IPS DF 6.9 (cell line): ENCODE results near the gene HBEGF.

Experiments used
- DNase-seq: peaks from one replicate; pipeline ENCODE4 v3.0.0-alpha.2; 2013; ENCODE audit warnings: low read depth, low spot score
- H3K27ac ChIP-seq: one replicate; pipeline ENCODE4 v1.5.1; 2013; ENCODE audit warnings: low read length, control low read depth
- H3K27me3 ChIP-seq: 2 replicates; pipeline ENCODE4 v1.6.1; 2013; ENCODE audit warnings: mild to moderate bottlenecking, low read length; ENCODE audit not compliant: control insufficient read depth, insufficient read depth
- H3K36me3 ChIP-seq: 2 replicates; pipeline ENCODE4 v1.6.1; 2013; ENCODE audit warnings: low read length; ENCODE audit not compliant: control insufficient read depth, insufficient read depth
- H3K4me1 ChIP-seq: 2 replicates; pipeline ENCODE4 v1.6.1; 2013; ENCODE audit warnings: low read length; ENCODE audit not compliant: control insufficient read depth, insufficient read depth
- H3K4me3 ChIP-seq: 2 replicates; pipeline ENCODE4 v1.5.1; 2013; ENCODE audit warnings: mild to moderate bottlenecking, low read length
- H3K9me3 ChIP-seq: 2 replicates; pipeline ENCODE4 v1.6.1; 2013; ENCODE audit warnings: low read length, inconsistent platforms; ENCODE audit not compliant: control insufficient read depth, insufficient read depth
- WGBS: extraction: QIAGEN DNeasy Blood & Tissue Kit; methylation state at CpG from one replicate; pipeline ENCODE4 v1.1.7; 2013; ENCODE audit warnings: mixed read lengths, missing lambda C conversion rate; ENCODE audit not compliant: insufficient read length, insufficient coverage; 5-methylcytosine and 5-hydroxymethylcytosine counted together

Gene HBEGF

GRCh38 chr5:140293849-140294100, 52.6 kb downstream of the HBEGF start:
- no peak for DNase-seq
- no peaks in the 10 kb centered on the region for H3K9me3 ChIP-seq
- H3K4me3 ChIP-seq = no peak overlapping the region
- H3K36me3 ChIP-seq = 0 out of 2 replicates have a peak, but pooled peaks cover 1% of the 10 kb centered on the region
- no peaks in the 10 kb centered on the region for H3K4me1 ChIP-seq
- no peak overlapping the region for H3K27ac ChIP-seq
- WGBS = no CpG with 5 or more reads among the region's 1 CpG
- H3K27me3 ChIP-seq = no peaks in the 10 kb centered on the region

GRCh38 chr5:140293091-140293848, 53.1 kb downstream of the HBEGF start:
- Histone ChIP-seq H3K27ac (no peak overlapping the region), H3K4me3 (no peak overlapping the region), H3K36me3 (no peaks in the 10 kb centered on the region), H3K4me1 (no peaks in the 10 kb centered on the region), H3K27me3 (no peaks in the 10 kb centered on the region), H3K9me3 (no peaks in the 10 kb centered on the region)
- DNase-seq = no peak
- WGBS = no CpG with 5 or more reads among the region's 4 CpGs

- no peaks in the 10 kb centered on the region for H3K27me3 ChIP-seq
- H3K27ac ChIP-seq = no peak overlapping the region
- DNase-seq = no peak
- no peaks in the 10 kb centered on the region for H3K9me3 ChIP-seq
- H3K36me3 ChIP-seq = no peaks in the 10 kb centered on the region
- WGBS = no CpG with 5 or more reads among the region's 1 CpG
- no peaks in the 10 kb centered on the region for H3K4me1 ChIP-seq
- no peak overlapping the region for H3K4me3 ChIP-seq
Measured at GRCh38 chr5:140292212-140293036, 54.0 kb downstream of the HBEGF start.

GRCh38 chr5:140287801-140288521, 58.4 kb downstream of the HBEGF start:
- Histone ChIP-seq H3K27me3 (no peaks in the 10 kb centered on the region), H3K27ac (no peak overlapping the region), H3K36me3 (no peaks in the 10 kb centered on the region), H3K4me1 (no peaks in the 10 kb centered on the region), H3K9me3 (no peaks in the 10 kb centered on the region), H3K4me3 (no peak overlapping the region)
- no peak for DNase-seq
- no CpG with 5 or more reads among the region's 7 CpGs for WGBS

- WGBS = no CpG with 5 or more reads among the region's 5 CpGs
- Histone ChIP-seq H3K9me3 (no peaks in the 10 kb centered on the region), H3K27me3 (no peaks in the 10 kb centered on the region), H3K4me1 (no peaks in the 10 kb centered on the region), H3K36me3 (no peaks in the 10 kb centered on the region), H3K27ac (no peak overlapping the region), H3K4me3 (no peak overlapping the region)
- no peak for DNase-seq
Measured at GRCh38 chr5:140286424-140286823, 60.0 kb downstream of the HBEGF start.

- H3K36me3 ChIP-seq = no peaks in the 10 kb centered on the region
- H3K4me3 ChIP-seq = no peak overlapping the region
- no CpG with 5 or more reads among the region's 3 CpGs for WGBS
- no peaks in the 10 kb centered on the region for H3K4me1 ChIP-seq
- no peak overlapping the region for H3K27ac ChIP-seq
- H3K27me3 ChIP-seq = no peaks in the 10 kb centered on the region; the same call in 1 of the 2 replicates
- no peaks in the 10 kb centered on the region for H3K9me3 ChIP-seq
- no peak for DNase-seq
Measured at GRCh38 chr5:140284013-140284412, 62.4 kb downstream of the HBEGF start.
